ENCODE data around the gene NTN4. TPM values are rescaled to one million over a fixed set of nuclear protein-coding genes. Genes with fewer than 3 reads are reported as not detected.

Gene NTN4
- total and polyA plus RNA-seq, 10 of the 15 experiments (the other 5 are each of a cell fraction or from before 2014, with no cell fraction given), result 0.15 TPM; not detected in 9

- RAD21 ChIA-PET (ENCODE audit: unreplicated experiment), result interaction anchor here (0.6 kb wide), 1 partner anchor 93 kb away, joined by 3 read pairs; no protein-coding TSS in a partner anchor
- BruUV-seq (replicated peaks), result no TSS peak
- Histone ChIP-seq H3K9ac (ENCODE audit: control insufficient read depth, insufficient read depth, low read length) (no peak overlapping the region), H3K27me3 (replicated peaks in 1 of 2; ENCODE audit: control insufficient read depth in 2 of 2, insufficient read depth in 2 of 2, low read length in 1 of 2) (no peaks in the 10 kb centered on the region; a peak in 2 of 4 replicates), H3K4me2 (ENCODE audit: control insufficient read depth, insufficient read depth) (no peak overlapping the region), H2AFZ (ENCODE audit: control insufficient read depth, low read depth, low read length) (no peak overlapping the region), H3K27ac (ENCODE audit: control insufficient read depth, insufficient read depth) (no peak overlapping the region), H3K4me1 (ENCODE audit: control insufficient read depth, insufficient read depth, low read length) (no peaks in the 10 kb centered on the region), H4K20me1 (ENCODE audit: control insufficient read depth, insufficient read depth) (no peaks in the 10 kb centered on the region), H3K79me2 (ENCODE audit: control insufficient read depth, insufficient read depth, low read length) (no peaks in the 10 kb centered on the region), H3K9me3 (replicated peaks; ENCODE audit: control insufficient read depth, insufficient read depth, low read length) (no peaks in the 10 kb centered on the region), H3K4me3 (no peak overlapping the region), H3K36me3 (ENCODE audit: control insufficient read depth in 2 of 2, insufficient read depth in 2 of 2, low read length in 1 of 2) (no peaks in the 10 kb centered on the region)
- no peak for DNase-seq (ENCODE audit: low read depth, low spot score)
- FAIRE-seq, result no peak
- SMC1A ChIA-PET (ENCODE audit: uncharacterized antibody, unreplicated experiment), result interaction anchor here (0.7 to 1.0 kb wide), 2 partner anchors 11 to 82 kb away, joined by 3 read pairs; no protein-coding TSS in a partner anchor
- 50% methylated on average over 2 of the region's 2 CpGs for WGBS (ENCODE audit: insufficient coverage, insufficient replicate concordance, low lambda C conversion rate, missing lambda C conversion rate)
- POLR2A ChIA-PET, result no interaction called here
- intact Hi-C loops (cut with micrococcal nuclease; ENCODE audit: unreplicated experiment) (no loop called here), in situ Hi-C loops (cut with MboI) (loop anchor here (10.0 kb wide), 1 partner anchor 186 kb away; no protein-coding TSS in a partner anchor)
- no peak for ATAC-seq
- CTCF ChIA-PET, result interaction anchor here (0.9 to 1.6 kb wide), 3 partner anchors 10 to 188 kb away, joined by 3 to 4 read pairs (median 3); no protein-coding TSS in a partner anchor
- no peak for TF ChIP-seq FOXK2 (IDR thresholded peaks at IDR 0.05)
- TF ChIP-seq, protein P1, sequence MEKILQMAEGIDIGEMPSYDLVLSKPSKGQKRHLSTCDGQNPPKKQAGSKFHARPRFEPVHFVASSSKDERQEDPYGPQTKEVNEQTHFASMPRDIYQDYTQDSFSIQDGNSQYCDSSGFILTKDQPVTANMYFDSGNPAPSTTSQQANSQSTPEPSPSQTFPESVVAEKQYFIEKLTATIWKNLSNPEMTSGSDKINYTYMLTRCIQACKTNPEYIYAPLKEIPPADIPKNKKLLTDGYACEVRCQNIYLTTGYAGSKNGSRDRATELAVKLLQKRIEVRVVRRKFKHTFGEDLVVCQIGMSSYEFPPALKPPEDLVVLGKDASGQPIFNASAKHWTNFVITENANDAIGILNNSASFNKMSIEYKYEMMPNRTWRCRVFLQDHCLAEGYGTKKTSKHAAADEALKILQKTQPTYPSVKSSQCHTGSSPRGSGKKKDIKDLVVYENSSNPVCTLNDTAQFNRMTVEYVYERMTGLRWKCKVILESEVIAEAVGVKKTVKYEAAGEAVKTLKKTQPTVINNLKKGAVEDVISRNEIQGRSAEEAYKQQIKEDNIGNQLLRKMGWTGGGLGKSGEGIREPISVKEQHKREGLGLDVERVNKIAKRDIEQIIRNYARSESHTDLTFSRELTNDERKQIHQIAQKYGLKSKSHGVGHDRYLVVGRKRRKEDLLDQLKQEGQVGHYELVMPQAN (conservative IDR thresholded peaks at IDR 0.05), result no peak
- no peak for TF ChIP-seq NRF1 (conservative IDR thresholded peaks at IDR 0.05; ENCODE audit: low read depth, low read length)
- no peak for TF ChIP-seq ZNF274 (IDR thresholded peaks at IDR 0.05; ENCODE audit: insufficient read depth, insufficient read length)
- no peak for TF ChIP-seq FOXM1 (IDR thresholded peaks at IDR 0.05; ENCODE audit: low read depth, low read length)
- TF ChIP-seq TCF7 (IDR thresholded peaks at IDR 0.05; ENCODE audit: borderline replicate concordance), result no peak
- TF ChIP-seq HCFC1 (IDR thresholded peaks at IDR 0.05; ENCODE audit: low read length), result no peak
- no peak for TF ChIP-seq MTA2 (IDR thresholded peaks at IDR 0.05; ENCODE audit: low read depth)
- TF ChIP-seq KDM1A (IDR thresholded peaks at IDR 0.05; ENCODE audit: borderline replicate concordance), result no peak
- TF ChIP-seq MTA3 (IDR thresholded peaks at IDR 0.05; ENCODE audit: borderline replicate concordance, low read length), result no peak
- TF ChIP-seq ATF7 (IDR thresholded peaks at IDR 0.05; ENCODE audit: low read depth), result no peak
- no peak for TF ChIP-seq SRF (IDR thresholded peaks at IDR 0.05; ENCODE audit: low read depth in 2 of 2, low read length in 2 of 2)
- no peak for TF ChIP-seq NR2F1 (conservative IDR thresholded peaks at IDR 0.05)
Observed at GRCh38 chr12:95810411-95810810, 19.8 kb upstream of the NTN4 start.
